Measurements from ENCODE around the gene GRPEL2. TPM values are rescaled to one million over a fixed set of nuclear protein-coding genes. Genes with fewer than 3 reads are reported as not detected.
"Not testable (repeated sequence)": the region's sequence is repeated elsewhere in the genome, so short reads cannot be mapped to it uniquely, and the experiment has no call there.

Gene GRPEL2
- total and polyA plus RNA-seq, 7 experiments from 2014 or later = 5.9 to 40.1 (median 13.4) TPM

DNA sequence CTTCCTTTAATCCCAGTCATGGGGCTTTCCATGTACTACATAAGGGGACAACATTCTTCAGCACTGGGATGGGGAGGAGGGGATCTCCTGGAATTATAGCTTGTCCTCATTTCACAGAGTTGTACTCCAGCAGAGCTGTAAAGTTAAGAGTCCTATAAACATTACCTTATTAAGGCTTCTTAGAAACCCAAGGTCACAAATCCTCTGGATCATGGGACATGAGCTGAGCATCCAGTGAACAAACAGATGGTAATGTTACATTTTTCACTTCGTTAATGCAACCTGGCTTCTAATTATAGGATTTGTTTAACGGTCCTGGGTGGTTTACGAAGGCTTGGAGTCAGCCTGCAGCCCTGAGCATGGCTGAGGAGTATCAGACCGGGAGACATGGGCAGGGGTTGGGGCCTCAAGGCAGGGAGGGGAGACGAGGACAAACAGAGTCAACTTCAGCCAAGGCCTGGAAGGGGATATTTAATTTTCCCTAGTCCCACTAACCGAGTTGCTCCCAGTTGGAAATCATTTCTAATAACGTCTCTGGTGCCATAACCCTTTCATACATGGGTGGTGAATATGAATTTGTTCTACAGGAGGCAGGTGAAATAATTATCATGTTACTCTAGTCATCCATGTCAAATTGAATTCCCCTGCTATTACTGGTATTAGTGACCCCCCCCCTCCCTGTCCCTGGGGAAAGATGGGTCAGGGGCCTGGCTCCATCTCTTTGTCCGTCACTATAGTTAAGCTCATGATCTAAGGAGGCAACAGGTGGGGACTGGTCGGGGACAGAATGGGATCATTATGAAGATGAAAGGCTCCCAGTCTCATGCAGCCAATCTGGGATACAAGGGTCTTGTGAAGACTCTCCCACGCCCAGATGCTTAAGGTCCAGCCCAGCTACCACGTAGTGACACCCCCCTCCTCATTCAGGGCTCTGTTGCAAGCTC, 44.5 kb downstream of the GRPEL2 start:
- no peak for DNase-seq
- no peaks in the 10 kb centered on the region for H3K9me3 Mint-ChIP-seq
- H3K4me1 ChIP-seq (ENCODE audit: control insufficient read depth in 2 of 2, insufficient read depth in 2 of 2, low read length in 2 of 2) = no peaks in the 10 kb centered on the region

DNA sequence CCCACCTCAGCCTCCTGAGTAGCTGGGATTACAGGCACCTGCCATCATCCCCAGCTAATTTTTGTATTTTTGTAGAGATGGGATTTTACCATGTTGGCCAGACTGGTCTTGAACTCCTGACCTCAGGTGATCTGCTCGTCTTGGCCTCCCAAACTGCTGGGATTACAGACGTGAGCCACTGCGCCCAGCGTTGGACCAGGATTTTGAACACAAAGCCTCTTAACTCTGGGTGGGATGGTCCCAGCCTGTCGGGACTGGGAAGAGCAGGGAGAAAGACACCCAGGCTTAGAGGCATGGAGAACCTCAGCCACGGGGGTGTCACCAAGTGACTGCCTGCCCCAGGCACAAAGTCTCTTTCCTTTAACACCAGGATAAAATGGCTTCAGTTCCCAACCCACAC, 45.8 kb downstream of the GRPEL2 start:
- CTCF ChIA-PET = interaction anchor here (0.7 to 0.9 kb wide), 2 partner anchors 9 to 126 kb away, joined by 3 read pairs; no protein-coding TSS in a partner anchor
- POLR2A ChIA-PET = not testable (repeated sequence)

More for the DNA sequence above, 44.5 kb downstream of the GRPEL2 start:
- Histone ChIP-seq H3K27ac (ENCODE audit: low read depth, low read length) (no peak overlapping the region), H3K4me3 (ENCODE audit: low read length) (no peak overlapping the region), H3K9me3 (ENCODE audit: control insufficient read depth in 2 of 3, low read length in 3 of 3) (no peaks in the 10 kb centered on the region), H3K36me3 (ENCODE audit: control insufficient read depth in 2 of 3, insufficient read depth in 3 of 3, low read length in 3 of 3) (no peaks in the 10 kb centered on the region), H3K27me3 (ENCODE audit: control insufficient read depth in 2 of 2, insufficient read depth in 2 of 2, low read length in 2 of 2) (no peaks in the 10 kb centered on the region)
- peaks cover 0 to 6% (median 0%) of the 10 kb centered on the region in 7 donors for H3K4me1 Mint-ChIP-seq
- H3K4me3 Mint-ChIP-seq = no peak overlapping the region
- intact Hi-C loops (cut with micrococcal nuclease) = no loop called here
- CTCF ChIA-PET = interaction anchor here (0.7 to 1.3 kb wide), 3 partner anchors 10 to 73 kb away, joined by 3 read pairs; no protein-coding TSS in a partner anchor
- ATAC-seq = no peak
- POLR2A ChIA-PET = interaction anchor here (0.6 kb wide), 1 partner anchor 180 kb away, joined by 4 read pairs; no protein-coding TSS in a partner anchor
- H3K27me3 Mint-ChIP-seq = peaks cover 0 to 10% (median 0%) of the 10 kb centered on the region in 5 donors
- H3K27ac Mint-ChIP-seq = peak overlapping the region in 1 of 9 donors; percentile 41
- H3K36me3 Mint-ChIP-seq = peaks cover 0 to 4% (median 0%) of the 10 kb centered on the region in 5 donors

DNA sequence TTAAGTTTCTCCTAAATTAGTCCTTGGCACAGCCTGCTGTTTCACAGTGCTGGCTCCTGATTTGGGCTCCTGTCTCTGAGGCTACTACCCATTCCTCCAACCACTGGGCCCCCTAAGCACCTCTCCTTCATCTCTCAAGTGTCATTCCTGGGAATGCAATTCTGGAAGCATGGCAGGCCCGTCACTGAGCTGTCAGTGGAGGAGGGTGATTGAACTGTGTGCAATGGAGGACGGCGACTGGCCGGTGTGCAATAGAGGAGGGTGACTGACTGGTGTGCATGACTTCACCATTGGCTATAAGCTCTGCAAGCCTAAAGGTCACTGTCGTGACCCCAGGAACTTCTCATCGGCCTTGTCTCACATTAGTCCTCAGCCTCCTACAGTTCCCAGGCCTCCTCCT, 46.2 kb downstream of the GRPEL2 start:
- POLR2A ChIA-PET = no interaction called here
- H3K36me3 Mint-ChIP-seq = peaks cover 0 to 4% (median 0%) of the 10 kb centered on the region in 5 donors

More for the DNA sequence above, 45.8 kb downstream of the GRPEL2 start:
- H3K4me3 Mint-ChIP-seq; intact Hi-C loops (cut with micrococcal nuclease); H3K9me3 Mint-ChIP-seq; H3K27me3 ChIP-seq (ENCODE audit: control insufficient read depth in 2 of 2, insufficient read depth in 2 of 2, low read length in 2 of 2); ATAC-seq; H3K9me3 ChIP-seq (ENCODE audit: control insufficient read depth in 2 of 3, low read length in 3 of 3); H3K27ac Mint-ChIP-seq; H3K36me3 Mint-ChIP-seq; H3K36me3 ChIP-seq (ENCODE audit: control insufficient read depth in 2 of 3, insufficient read depth in 3 of 3, low read length in 3 of 3); H3K4me3 ChIP-seq (ENCODE audit: low read length); H3K27ac ChIP-seq (ENCODE audit: low read depth, low read length); H3K4me1 ChIP-seq (ENCODE audit: control insufficient read depth in 2 of 2, insufficient read depth in 2 of 2, low read length in 2 of 2); DNase-seq; H3K4me1 Mint-ChIP-seq: not testable (repeated sequence)
- H3K27me3 Mint-ChIP-seq = peaks cover 0 to 15% (median 0%) of the 10 kb centered on the region in 5 donors

DNA sequence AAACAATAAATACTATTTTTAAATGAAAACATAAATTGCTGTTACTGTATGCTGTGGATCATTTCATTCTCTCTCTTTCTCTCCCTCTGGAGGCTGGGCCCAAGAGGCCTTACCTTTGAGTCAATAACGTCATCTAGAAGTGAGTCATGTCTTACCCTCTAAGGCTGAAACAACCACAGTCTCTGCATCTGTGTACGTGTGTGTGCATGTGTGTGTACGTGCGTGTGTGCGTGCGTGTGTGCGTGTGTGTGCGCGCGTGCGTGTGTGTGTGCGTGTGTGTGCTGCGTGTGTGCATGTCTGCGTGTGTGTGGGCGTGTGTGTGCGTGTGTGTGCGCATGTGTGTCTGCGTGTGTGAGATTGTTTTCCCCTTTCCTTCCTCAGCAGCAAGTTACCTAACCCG, 47.4 kb downstream of the GRPEL2 start:
- Mint-ChIP-seq H3K36me3 (peaks cover 0 to 4% (median 0%) of the 10 kb centered on the region in 5 donors), H3K4me3 (no peak overlapping the region), H3K27me3 (peaks cover 0 to 15% (median 0%) of the 10 kb centered on the region in 5 donors), H3K4me1 (peaks cover 0 to 6% (median 0%) of the 10 kb centered on the region in 7 donors), H3K9me3 (no peaks in the 10 kb centered on the region), H3K27ac (no peak overlapping the region)
- ChIA-PET POLR2A (no interaction called here), CTCF (interaction anchor here (1.1 kb wide), 1 partner anchor 16 kb away, joined by 3 read pairs; no protein-coding TSS in a partner anchor)
- no peaks in the 10 kb centered on the region for H3K4me1 ChIP-seq (ENCODE audit: control insufficient read depth in 2 of 2, insufficient read depth in 2 of 2, low read length in 2 of 2)
- no peaks in the 10 kb centered on the region for H3K36me3 ChIP-seq (ENCODE audit: control insufficient read depth in 2 of 3, insufficient read depth in 3 of 3, low read length in 3 of 3)
- DNase-seq = no peak
- no peak overlapping the region for H3K4me3 ChIP-seq (ENCODE audit: low read length)
- intact Hi-C loops (cut with micrococcal nuclease) = no loop called here
- ATAC-seq = no peak
- H3K9me3 ChIP-seq (ENCODE audit: control insufficient read depth in 2 of 3, low read length in 3 of 3) = no peaks in the 10 kb centered on the region
- H3K27me3 ChIP-seq (ENCODE audit: control insufficient read depth in 2 of 2, insufficient read depth in 2 of 2, low read length in 2 of 2) = no peaks in the 10 kb centered on the region
- no peak overlapping the region for H3K27ac ChIP-seq (ENCODE audit: low read depth, low read length)

More for the DNA sequence above, 46.2 kb downstream of the GRPEL2 start:
- H3K27ac ChIP-seq (ENCODE audit: low read depth, low read length) = no peak overlapping the region
- no peaks in the 10 kb centered on the region for H3K36me3 ChIP-seq (ENCODE audit: control insufficient read depth in 2 of 3, insufficient read depth in 3 of 3, low read length in 3 of 3)
- DNase-seq (no peak), ATAC-seq (no peak)
- no peak overlapping the region for H3K27ac Mint-ChIP-seq
- no peaks in the 10 kb centered on the region for H3K9me3 Mint-ChIP-seq
- intact Hi-C loops (cut with micrococcal nuclease) = no loop called here
- CTCF ChIA-PET = no interaction called here
- no peak overlapping the region for H3K4me3 ChIP-seq (ENCODE audit: low read length)
- no peak overlapping the region for H3K4me3 Mint-ChIP-seq
- peaks cover 0 to 6% (median 0%) of the 10 kb centered on the region in 7 donors for H3K4me1 Mint-ChIP-seq
- H3K27me3 ChIP-seq (ENCODE audit: control insufficient read depth in 2 of 2, insufficient read depth in 2 of 2, low read length in 2 of 2) = no peaks in the 10 kb centered on the region
- no peaks in the 10 kb centered on the region for H3K4me1 ChIP-seq (ENCODE audit: control insufficient read depth in 2 of 2, insufficient read depth in 2 of 2, low read length in 2 of 2)
- no peaks in the 10 kb centered on the region for H3K9me3 ChIP-seq (ENCODE audit: control insufficient read depth in 2 of 3, low read length in 3 of 3)
- H3K27me3 Mint-ChIP-seq = peaks cover 0 to 15% (median 0%) of the 10 kb centered on the region in 5 donors

DNA sequence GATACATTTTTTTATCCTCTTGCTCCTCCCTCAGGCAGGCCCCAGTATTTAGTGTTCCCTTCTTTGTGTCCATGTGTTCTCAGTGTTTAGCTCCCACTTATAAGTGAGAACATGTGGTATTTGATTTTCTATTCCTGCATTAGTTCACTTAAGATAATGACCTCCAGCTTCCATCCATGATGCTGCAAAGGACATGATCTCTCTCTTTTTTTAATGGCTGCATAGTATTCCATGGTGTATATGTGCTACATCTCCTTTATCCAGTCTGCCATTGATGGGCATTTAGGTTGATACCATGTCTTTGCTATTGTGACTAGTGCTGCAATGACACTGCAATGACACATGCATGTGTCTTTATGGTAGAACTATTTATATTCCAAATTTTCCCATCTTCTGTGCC, 49.7 kb downstream of the GRPEL2 start:
- H3K4me3 Mint-ChIP-seq; H3K4me1 Mint-ChIP-seq; H3K27me3 Mint-ChIP-seq; H3K27ac ChIP-seq (ENCODE audit: low read depth, low read length); H3K27me3 ChIP-seq (ENCODE audit: control insufficient read depth in 2 of 2, insufficient read depth in 2 of 2, low read length in 2 of 2); H3K9me3 Mint-ChIP-seq; DNase-seq; H3K9me3 ChIP-seq (ENCODE audit: control insufficient read depth in 2 of 3, low read length in 3 of 3); H3K36me3 ChIP-seq (ENCODE audit: control insufficient read depth in 2 of 3, insufficient read depth in 3 of 3, low read length in 3 of 3); POLR2A ChIA-PET; intact Hi-C loops (cut with micrococcal nuclease); H3K27ac Mint-ChIP-seq; H3K4me3 ChIP-seq (ENCODE audit: low read length); H3K36me3 Mint-ChIP-seq; ATAC-seq; H3K4me1 ChIP-seq (ENCODE audit: control insufficient read depth in 2 of 2, insufficient read depth in 2 of 2, low read length in 2 of 2); CTCF ChIA-PET: not testable (repeated sequence)

DNA sequence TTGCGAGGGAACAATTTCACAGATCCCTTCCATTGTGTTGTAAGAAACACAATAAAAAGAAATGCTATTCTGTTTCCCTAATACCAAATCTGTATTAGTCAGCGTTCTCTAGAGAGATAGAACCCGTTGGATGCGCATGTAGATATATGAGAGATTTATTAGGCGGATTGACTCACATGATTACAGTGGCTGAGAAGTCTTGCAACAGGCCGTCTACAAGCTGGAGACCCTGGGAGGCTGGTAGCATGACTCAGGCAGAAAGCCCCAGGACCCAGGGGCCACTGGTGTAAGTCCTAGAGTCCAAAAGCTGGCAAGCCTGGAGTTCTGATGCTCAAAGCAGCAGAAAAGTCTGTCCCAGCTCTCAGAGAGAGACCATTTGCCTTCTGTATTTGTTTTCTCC, 52.2 kb downstream of the GRPEL2 start:
- Mint-ChIP-seq H3K4me3 (no peak overlapping the region), H3K27me3 (peaks cover 0 to 8% (median 0%) of the 10 kb centered on the region in 5 donors), H3K9me3 (no peaks in the 10 kb centered on the region), H3K4me1 (no peaks in the 10 kb centered on the region), H3K27ac (no peak overlapping the region), H3K36me3 (no peaks in the 10 kb centered on the region)
- Histone ChIP-seq H3K27ac (ENCODE audit: low read depth, low read length) (no peak overlapping the region), H3K4me3 (ENCODE audit: low read length) (no peak overlapping the region), H3K9me3 (ENCODE audit: control insufficient read depth in 2 of 3, low read length in 3 of 3) (no peaks in the 10 kb centered on the region), H3K27me3 (ENCODE audit: control insufficient read depth in 2 of 2, insufficient read depth in 2 of 2, low read length in 2 of 2) (no peaks in the 10 kb centered on the region), H3K4me1 (ENCODE audit: control insufficient read depth in 2 of 2, insufficient read depth in 2 of 2, low read length in 2 of 2) (no peaks in the 10 kb centered on the region), H3K36me3 (ENCODE audit: control insufficient read depth in 2 of 3, insufficient read depth in 3 of 3, low read length in 3 of 3) (no peaks in the 10 kb centered on the region)
- ATAC-seq = no peak
- DNase-seq = no peak
- intact Hi-C loops (cut with micrococcal nuclease) = no loop called here
- POLR2A ChIA-PET = no interaction called here
- CTCF ChIA-PET = interaction anchor here (0.7 kb wide), 1 partner anchor 704 kb away, joined by 3 read pairs; no protein-coding TSS in a partner anchor

All from naive thymus-derived CD4-positive, alpha-beta T cell (primary cell).